Pancreas (tissue), 10 donors: Measurements from ENCODE around the gene DLAT. TPM values are rescaled to one million over a fixed set of nuclear protein-coding genes. Genes with fewer than 3 reads are reported as not detected.
A peak's percentile ranks its signal among the peaks of the same experiment; 100 is the strongest.

Experiments used
- ATAC-seq, 4 donors: fragments of 200-7000 bp; cut with Tn5 transposase; one replicate each; pipeline versions ENCODE4 v1.8.0 to v1.9.1; 2020; ENCODE audit warnings: mild to moderate bottlenecking in 4 of 4, moderate library complexity in 4 of 4
- DNase-seq, 6 donors: peaks; one replicate each; pipeline ENCODE4 v3.0.0-alpha.2; 2020
- FAIRE-seq: peaks from 2 replicates; lab custom pipeline; 2012; peaks lifted over from hg19 to GRCh38; lab: Jason Lieb, UNC
- H3K27ac ChIP-seq, 4 donors: fragments of 200-600 bp; sonication (generic); 1 replicate in 3 of 4; 2 replicates in 1 of 4; pipeline versions ENCODE4 v1.5.0 to v1.8.0; 2020
- H3K27me3 ChIP-seq, 4 donors: fragments of 200-600 bp; one replicate each; pipeline ENCODE4 v1.8.0; 2021
- H3K36me3 ChIP-seq, 3 donors: fragments of 200-600 bp; sonication (generic) in 1 of 3; one replicate each; pipeline versions ENCODE4 v1.5.0 to v1.8.0; 2020 to 2021
- H3K4me1 ChIP-seq, 3 donors: fragments of 200-600 bp; one replicate each; pipeline ENCODE4 v1.8.0; 2021
- H3K4me3 ChIP-seq, 4 donors: fragments of 200-600 bp; sonication (generic) in 2 of 4; one replicate each; pipeline versions ENCODE4 v1.5.0 to v1.8.0; 2020 to 2021
- H3K9me3 ChIP-seq, 4 donors: fragments of 200-600 bp; one replicate each; pipeline ENCODE4 v1.8.0; 2021
- WGBS, 2 donors: extraction: QIAGEN DNeasy Blood & Tissue Kit; methylation state at CpG; one replicate each; pipeline ENCODE4 v1.1.7; 2013; 5-methylcytosine and 5-hydroxymethylcytosine counted together
- intact Hi-C, 3 donors: fragments of 100-400 bp; cut with DNase I; formaldehyde crosslinking; loops; one replicate each; pipeline versions ENCODE4 v1.11.1 to v1.14.2; 2022
- polyA plus RNA-seq, 2 donors: library from polyadenylated mRNA; stranded (reverse); fragments of 200-250 nt; gene quantifications; one replicate each; pipeline ENCODE4 v1.2.3, GENCODE V29; 2013
- total RNA-seq, 6 donors: library from RNA; stranded (reverse); fragmentation: NEBNext Ultra II Directional in 4 of 6; extraction: Animal tissue kit (Norgen Biotek cat#: 25700) in 4 of 6; gene quantifications; one replicate each; pipeline versions ENCODE4 v1.2.1 to v1.2.4, GENCODE V29; 2021 to 2023
- TF ChIP-seq, protein P1 (sequence below), 4 donors: fragments of 200-600 bp; sonication (generic) in 3 of 4; IDR thresholded peaks; one replicate each; pipeline versions ENCODE4 v1.5.0 to v1.8.0; 2021; ENCODE audit warnings: antibody characterized with exemption in 4 of 4
- donor health status: healthy with polysubstance abuse.
- donor health status: DM: no; HTN: no; CAD: no; lungs with moderate emphysema.
- donor health status: DM: no; HTN: no; CAD: no.
- donor health status: control.
- donor health status: control.
- donor health status: Bipolar disorder and iron deficiency.
- donor health status: DM: yes; HTN: yes; CAD: no.
- donor health status: DM: no; HTN: no; CAD: no.
- donor health status: DM: no; HTN: no; CAD: no.
- donor health status: DM: yes; HTN: yes; CAD: no.

Gene DLAT
- total RNA-seq (10 to 100 TPM in 2 of 6 donors, 1 to 10 TPM in 4; 5.5 to 13.9 (median 8.6) TPM), polyA plus RNA-seq (1 to 10 TPM; 4.2 to 8.2 TPM)

DNA sequence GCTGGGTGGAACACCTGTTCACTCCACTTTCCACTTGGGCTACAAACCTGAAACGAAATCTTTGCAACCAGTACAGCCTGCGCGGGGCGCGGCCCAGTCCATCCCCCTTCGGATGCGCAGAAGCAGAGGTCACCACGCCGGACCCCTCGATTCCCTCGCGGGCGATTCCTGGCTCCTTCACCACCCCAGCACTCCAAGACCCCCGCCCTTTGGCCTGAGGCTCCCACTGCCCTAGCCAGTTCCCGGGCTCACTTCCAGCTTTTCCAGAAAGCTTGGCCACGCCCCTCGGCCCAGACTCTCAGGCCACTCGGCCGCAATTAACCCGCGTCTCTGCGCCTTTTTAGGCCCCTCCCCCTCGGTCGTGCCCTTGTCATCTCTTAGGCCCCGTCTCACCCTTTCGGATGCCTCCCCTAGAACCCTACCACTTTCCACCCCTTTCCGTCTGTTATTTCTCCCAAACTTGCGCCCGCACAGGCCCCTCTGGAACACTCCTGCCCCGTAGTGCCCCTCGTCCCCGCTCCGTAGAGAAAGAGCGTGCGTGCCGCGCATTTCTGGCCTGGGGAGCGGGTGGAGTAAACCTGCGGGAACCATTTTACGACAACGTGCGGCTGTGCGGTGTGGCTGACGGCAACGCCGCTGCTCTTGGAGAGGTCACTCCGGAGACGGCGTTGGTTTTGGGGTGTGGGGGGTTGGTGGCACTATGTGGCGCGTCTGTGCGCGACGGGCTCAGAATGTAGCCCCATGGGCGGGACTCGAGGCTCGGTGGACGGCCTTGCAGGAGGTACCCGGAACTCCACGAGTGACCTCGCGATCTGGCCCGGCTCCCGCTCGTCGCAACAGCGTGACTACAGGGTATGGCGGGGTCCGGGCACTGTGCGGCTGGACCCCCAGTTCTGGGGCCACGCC, at the start of gene DLAT:
Gene DLAT (plus strand): TSS at position 636 of the 906 bp plus-strand sequence. CDS start 65 bp downstream, at position 701.
- Histone ChIP-seq H3K9me3 (no peaks in the 10 kb centered on the region), H3K4me1 (peaks cover 0 to 5% (median 0%) of the 10 kb centered on the region in 3 donors), H3K27me3 (no peaks in the 10 kb centered on the region), H3K4me3 (peak within 1 kb of the TSS; percentile 80 to 97 (median 88)), H3K36me3 (peaks cover 0 to 11% (median 3%) of the 10 kb centered on the region in 3 donors), H3K27ac (peak within 1 kb of the TSS; percentile 72 to 93 (median 84))
- WGBS, 2 donors = 0 to 1% methylated on average over 70 to 71 of the region's 71 CpGs
- DNase-seq (peak; percentile 80 to 91 (median 85)), ATAC-seq (peak; percentile 92 to 95 (median 94)), FAIRE-seq (no peak)
- intact Hi-C loops = no loop called here
- TF ChIP-seq, protein P1, sequence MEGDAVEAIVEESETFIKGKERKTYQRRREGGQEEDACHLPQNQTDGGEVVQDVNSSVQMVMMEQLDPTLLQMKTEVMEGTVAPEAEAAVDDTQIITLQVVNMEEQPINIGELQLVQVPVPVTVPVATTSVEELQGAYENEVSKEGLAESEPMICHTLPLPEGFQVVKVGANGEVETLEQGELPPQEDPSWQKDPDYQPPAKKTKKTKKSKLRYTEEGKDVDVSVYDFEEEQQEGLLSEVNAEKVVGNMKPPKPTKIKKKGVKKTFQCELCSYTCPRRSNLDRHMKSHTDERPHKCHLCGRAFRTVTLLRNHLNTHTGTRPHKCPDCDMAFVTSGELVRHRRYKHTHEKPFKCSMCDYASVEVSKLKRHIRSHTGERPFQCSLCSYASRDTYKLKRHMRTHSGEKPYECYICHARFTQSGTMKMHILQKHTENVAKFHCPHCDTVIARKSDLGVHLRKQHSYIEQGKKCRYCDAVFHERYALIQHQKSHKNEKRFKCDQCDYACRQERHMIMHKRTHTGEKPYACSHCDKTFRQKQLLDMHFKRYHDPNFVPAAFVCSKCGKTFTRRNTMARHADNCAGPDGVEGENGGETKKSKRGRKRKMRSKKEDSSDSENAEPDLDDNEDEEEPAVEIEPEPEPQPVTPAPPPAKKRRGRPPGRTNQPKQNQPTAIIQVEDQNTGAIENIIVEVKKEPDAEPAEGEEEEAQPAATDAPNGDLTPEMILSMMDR (IDR thresholded peaks at IDR 0.05) = no peak

DNA sequence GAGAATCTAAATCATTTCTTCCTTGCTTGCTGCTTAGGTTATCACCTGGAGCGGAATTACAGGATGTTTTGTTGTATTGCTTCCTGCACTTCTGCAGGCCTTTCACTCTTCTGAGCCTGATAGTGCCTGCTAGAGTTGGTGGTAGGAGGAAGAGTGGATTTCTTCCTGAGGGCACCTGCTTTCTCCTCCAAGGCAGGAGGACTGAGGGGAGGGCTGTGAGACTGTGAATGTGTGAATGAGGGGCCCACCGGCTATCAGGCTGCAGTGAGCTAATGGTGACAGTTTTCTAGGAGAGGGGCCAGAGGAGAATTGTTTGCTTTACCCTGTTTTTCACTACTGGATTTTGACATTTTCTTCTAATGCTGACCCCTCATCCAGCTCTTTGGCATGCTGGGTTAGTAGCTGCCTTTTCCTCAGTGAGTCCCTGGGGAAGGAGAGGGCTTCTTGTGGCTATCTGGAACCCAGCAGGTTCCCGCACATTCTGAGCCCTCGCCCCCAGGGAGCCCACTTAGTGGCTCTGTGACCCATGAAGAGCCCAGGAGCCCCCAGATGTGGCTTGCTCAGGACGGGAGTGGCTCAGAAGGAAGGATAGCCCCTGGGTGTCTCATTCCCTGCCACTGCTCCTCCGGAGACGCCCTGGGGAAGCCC, 49.0 kb upstream of the DLAT start:
- FAIRE-seq (no peak), DNase-seq (no peak), ATAC-seq (no peak)
- intact Hi-C loops = loop anchor here in 1 of 3 donors (5.0 kb wide), 1 partner anchor 99 kb away; the partner anchor contains the start of genes CFAP68 and FDXACB1
- H3K4me1 ChIP-seq = peaks cover 0 to 5% (median 0%) of the 10 kb centered on the region in 3 donors
- H3K27me3 ChIP-seq = no peaks in the 10 kb centered on the region
- 81 to 89% methylated on average over 7 of the region's 7 CpGs for WGBS, 2 donors
- no peaks in the 10 kb centered on the region for H3K36me3 ChIP-seq
- TF ChIP-seq, protein P1 (IDR thresholded peaks at IDR 0.05) = no peak
- no peaks in the 10 kb centered on the region for H3K9me3 ChIP-seq
- peak overlapping the region in 2 of 4 donors; percentile 59 to 67 for H3K4me3 ChIP-seq
- H3K27ac ChIP-seq = peak overlapping the region in 3 of 4 donors; percentile 33 to 46 (median 34)

DNA sequence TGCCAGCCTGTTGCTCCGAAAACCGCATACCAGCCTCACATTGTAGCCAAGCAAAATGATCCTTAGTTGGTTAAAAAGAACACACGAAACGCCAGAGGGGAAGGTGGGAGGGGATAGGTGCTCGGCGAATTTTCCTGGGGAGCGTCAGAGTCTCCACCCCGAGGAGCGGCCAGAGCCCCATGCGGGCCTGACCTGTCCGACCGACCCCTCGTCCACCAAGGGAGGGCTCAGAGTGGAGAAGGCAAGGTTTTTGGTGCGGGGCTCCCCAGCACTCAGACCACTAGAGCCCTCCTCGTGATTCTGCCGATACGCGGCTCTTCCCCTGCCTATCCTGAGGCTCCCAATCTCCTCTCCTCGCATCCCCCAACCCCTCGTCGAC, 48.5 kb upstream of the DLAT start:
- no peaks in the 10 kb centered on the region for H3K36me3 ChIP-seq
- intact Hi-C loops = loop anchor here in 1 of 3 donors (5.0 kb wide), 1 partner anchor 99 kb away; the partner anchor contains the start of genes CFAP68 and FDXACB1
- FAIRE-seq = no peak
- no peaks in the 10 kb centered on the region for H3K27me3 ChIP-seq
- ATAC-seq = peak; percentile 22 to 50 (median 36)
- 35 to 51% methylated on average over 21 of the region's 21 CpGs for WGBS, 2 donors
- H3K9me3 ChIP-seq = no peaks in the 10 kb centered on the region
- DNase-seq = peak in 2 of 6 donors; percentile 22 to 62
- H3K4me3 ChIP-seq = peak overlapping the region in 3 of 4 donors; percentile 38 to 67 (median 59)
- TF ChIP-seq, protein P1 (IDR thresholded peaks at IDR 0.05) = no peak
- peak overlapping the region in 3 of 4 donors; percentile 33 to 46 (median 34) for H3K27ac ChIP-seq
- peaks cover 0 to 5% (median 0%) of the 10 kb centered on the region in 3 donors for H3K4me1 ChIP-seq

DNA sequence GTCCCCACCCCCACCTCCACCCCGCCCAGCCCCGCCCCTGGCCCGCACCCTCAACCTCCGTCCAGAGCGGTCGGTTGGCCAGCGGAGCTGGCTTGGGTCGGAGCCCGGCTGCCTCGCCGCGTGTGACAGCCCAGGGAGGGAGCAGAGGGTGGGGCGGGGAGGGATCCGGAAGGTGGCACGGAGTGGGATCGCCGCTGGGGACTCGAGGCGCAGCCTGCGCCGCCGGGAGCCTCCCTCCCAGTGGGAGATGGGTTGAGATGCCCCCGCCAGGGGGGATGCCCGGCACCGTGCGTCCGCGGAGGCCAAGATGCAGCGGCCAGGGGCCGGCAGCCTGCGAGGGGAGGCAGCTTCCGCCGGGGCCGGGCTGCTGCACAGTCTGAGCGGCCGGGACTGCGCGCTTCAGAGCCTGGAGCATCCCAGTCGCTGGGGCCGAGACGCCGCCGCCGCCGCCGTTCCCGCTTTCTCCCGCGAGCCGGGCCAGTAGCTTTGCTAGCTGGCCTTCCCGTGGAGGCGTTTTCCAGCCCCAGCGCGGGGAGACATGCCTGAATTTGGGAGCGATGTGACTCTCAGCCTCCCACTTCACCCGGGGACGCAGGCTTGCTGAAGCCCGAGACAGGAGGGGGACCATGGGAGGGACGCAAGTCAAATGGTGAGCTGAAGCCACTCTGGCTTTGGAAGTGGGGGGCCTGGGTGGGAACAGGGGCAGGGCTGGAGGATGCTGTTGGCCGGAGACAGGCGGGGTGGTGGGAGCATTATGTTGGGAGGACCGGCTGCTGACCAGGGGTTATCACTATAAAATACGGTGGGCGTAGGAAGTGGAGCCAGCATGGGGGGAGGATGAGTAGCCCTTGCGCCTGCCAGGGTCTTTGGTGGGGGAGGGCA, 47.8 kb upstream of the DLAT start:
- no peaks in the 10 kb centered on the region for H3K27me3 ChIP-seq
- H3K9me3 ChIP-seq = no peaks in the 10 kb centered on the region
- ATAC-seq (peak; percentile 62 to 74 (median 68)), FAIRE-seq (no peak), DNase-seq (peak; percentile 38 to 88 (median 64))
- WGBS, 2 donors = 3% methylated on average over 47 to 65 of the region's 65 CpGs
- no peaks in the 10 kb centered on the region for H3K36me3 ChIP-seq
- peaks cover 0 to 5% (median 0%) of the 10 kb centered on the region in 3 donors for H3K4me1 ChIP-seq
- intact Hi-C loops = loop anchor here in 1 of 3 donors (5.0 kb wide), 1 partner anchor 100 kb away; the partner anchor contains the start of genes CFAP68 and FDXACB1
- peak overlapping the region; percentile 24 to 67 (median 48) for H3K4me3 ChIP-seq
- peak overlapping the region in 2 of 4 donors; percentile 33 to 46 for H3K27ac ChIP-seq
- TF ChIP-seq, protein P1 (IDR thresholded peaks at IDR 0.05) = no peak
